ENCODE data around the gene SLC5A8. TPM values are rescaled to one million over a fixed set of nuclear protein-coding genes. Genes with fewer than 3 reads are reported as not detected.

The SLC5A8 gene
- total RNA-seq, result 0.08 TPM in 1 of 2 replicates, not detected in the other

GRCh38 chr12:101209319-101210302 is at the start of gene SLC5A8:
Gene SLC5A8 (minus strand): TSS chr12:101210238. CDS start chr12:101209848, 390 bp downstream.

Other genes with a start within 250 kb of the SLC5A8 start
- gene UTP20, start 69.9 kb upstream of the SLC5A8 start, total RNA-seq, result 10.7 and 14.5 TPM in 2 replicates
- gene ARL1, start 197.5 kb upstream of the SLC5A8 start, total RNA-seq, result 54.0 and 58.7 TPM in 2 replicates

Data from hair follicular keratinocyte (primary cell).